Hepatocyte (in vitro differentiated cells): ENCODE results near the gene ELMO3.

ENCODE experiments used
- EZH2 ChIP-seq: fragments of 200-600 bp; sonication (generic); IDR thresholded peaks from 2 replicates; pipeline ENCODE4 v1.6.1; 2016; ENCODE audit warnings: antibody characterized with exemption, mild to moderate bottlenecking, borderline replicate concordance
- EZH2phosphoT487 ChIP-seq: fragments of 200-600 bp; sonication (generic); IDR thresholded peaks from one replicate; pipeline ENCODE4 v1.6.1; 2018; ENCODE audit warnings: antibody characterized with exemption, mild to moderate bottlenecking, low read depth, moderate library complexity; ENCODE audit not compliant: unreplicated experiment, severe bottlenecking
- TF ChIP-seq, protein P1 (sequence below): fragments of 200-600 bp; sonication (generic); IDR thresholded peaks from 2 replicates; pipeline ENCODE4 v1.5.1; 2016; ENCODE audit warnings: antibody characterized with exemption, mild to moderate bottlenecking; ENCODE audit not compliant: poor library complexity

GRCh38 chr16:67190448-67191399, 8.2 kb upstream of the ELMO3 start:
- TF ChIP-seq, protein P1, sequence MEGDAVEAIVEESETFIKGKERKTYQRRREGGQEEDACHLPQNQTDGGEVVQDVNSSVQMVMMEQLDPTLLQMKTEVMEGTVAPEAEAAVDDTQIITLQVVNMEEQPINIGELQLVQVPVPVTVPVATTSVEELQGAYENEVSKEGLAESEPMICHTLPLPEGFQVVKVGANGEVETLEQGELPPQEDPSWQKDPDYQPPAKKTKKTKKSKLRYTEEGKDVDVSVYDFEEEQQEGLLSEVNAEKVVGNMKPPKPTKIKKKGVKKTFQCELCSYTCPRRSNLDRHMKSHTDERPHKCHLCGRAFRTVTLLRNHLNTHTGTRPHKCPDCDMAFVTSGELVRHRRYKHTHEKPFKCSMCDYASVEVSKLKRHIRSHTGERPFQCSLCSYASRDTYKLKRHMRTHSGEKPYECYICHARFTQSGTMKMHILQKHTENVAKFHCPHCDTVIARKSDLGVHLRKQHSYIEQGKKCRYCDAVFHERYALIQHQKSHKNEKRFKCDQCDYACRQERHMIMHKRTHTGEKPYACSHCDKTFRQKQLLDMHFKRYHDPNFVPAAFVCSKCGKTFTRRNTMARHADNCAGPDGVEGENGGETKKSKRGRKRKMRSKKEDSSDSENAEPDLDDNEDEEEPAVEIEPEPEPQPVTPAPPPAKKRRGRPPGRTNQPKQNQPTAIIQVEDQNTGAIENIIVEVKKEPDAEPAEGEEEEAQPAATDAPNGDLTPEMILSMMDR = no peak
- TF ChIP-seq EZH2phosphoT487 (no peak), EZH2 (no peak)
